ENCODE results near the gene PIEZO1. TPM values are rescaled to one million over a fixed set of nuclear protein-coding genes. Genes with fewer than 3 reads are reported as not detected.

Gene PIEZO1
- total RNA-seq, 2 donors from 2014 or later = 156 to 202 TPM

- Histone ChIP-seq H3K36me3 (no peaks in the 10 kb centered on the region), H3K4me3 (no peak overlapping the region), H3K4me1 (replicated peaks) (peaks cover 10% of the 10 kb centered on the region), H3K27ac (peak overlapping the region; percentile 83 to 84), H3K27me3 (replicated peaks; ENCODE audit: insufficient read depth) (no peaks in the 10 kb centered on the region), H3K9me3 (no peaks in the 10 kb centered on the region)
- TF ChIP-seq POLR2A (IDR thresholded peaks at IDR 0.05) (no peak), POLR2AphosphoS5 (IDR thresholded peaks at IDR 0.05) (no peak), CTCF (IDR thresholded peaks at IDR 0.05) (no peak)
- WGBS = 61% methylated on average over 26 of the region's 26 CpGs
- DNase-seq (ENCODE audit: low spot score) = no peak
- intact Hi-C loops (cut with DNase I) = loop anchor here (2.0 to 5.0 kb wide), 3 partner anchors 43 to 889 kb away; partner anchors contain the start of genes GALNS, SPATA2L, TRAPPC2L and ZNF778
Measured at GRCh38 chr16:88813269-88814143, 28.5 kb upstream of the PIEZO1 start.

GRCh38 chr16:88812513-88813268 lies 27.7 kb upstream of the PIEZO1 start:
- H3K9me3 ChIP-seq = no peaks in the 10 kb centered on the region
- no peak for DNase-seq (ENCODE audit: low spot score)
- no peak for TF ChIP-seq CTCF (IDR thresholded peaks at IDR 0.05)
- no peak for TF ChIP-seq POLR2AphosphoS5 (IDR thresholded peaks at IDR 0.05)
- TF ChIP-seq POLR2A (IDR thresholded peaks at IDR 0.05) = no peak
- H3K36me3 ChIP-seq = no peaks in the 10 kb centered on the region
- WGBS = 48% methylated on average over 37 of the region's 37 CpGs
- peak overlapping the region; percentile 60 to 62 for H3K4me3 ChIP-seq
- H3K4me1 ChIP-seq (replicated peaks) = peaks cover 10% of the 10 kb centered on the region
- no peaks in the 10 kb centered on the region for H3K27me3 ChIP-seq (replicated peaks; ENCODE audit: insufficient read depth)
- H3K27ac ChIP-seq = peak overlapping the region; percentile 83 to 84
- intact Hi-C loops (cut with DNase I) = loop anchor here (2.0 to 5.0 kb wide), 3 partner anchors 44 to 890 kb away; partner anchors contain the start of genes GALNS, SPATA2L, TRAPPC2L and ZNF778

- under 1% methylated on average over 21 of the region's 84 CpGs for WGBS
- Histone ChIP-seq H3K9me3 (no peaks in the 10 kb centered on the region), H3K27me3 (replicated peaks; ENCODE audit: insufficient read depth) (no peaks in the 10 kb centered on the region), H3K4me1 (replicated peaks) (peaks cover 10% of the 10 kb centered on the region), H3K36me3 (no peaks in the 10 kb centered on the region), H3K27ac (peak within 1 kb of the TSS; percentile 83 to 84), H3K4me3 (peak within 1 kb of the TSS; percentile 60 to 62)
- peak; percentile 90 for DNase-seq (ENCODE audit: low spot score)
- intact Hi-C loops (cut with DNase I) = loop anchor here (2.0 to 5.0 kb wide), 3 partner anchors 45 to 890 kb away; partner anchors contain the start of genes GALNS, SPATA2L, TRAPPC2L and ZNF778
- TF ChIP-seq CTCF (IDR thresholded peaks at IDR 0.05) (peak in 3 of 4 experiments; percentile 23 to 62 (median 54)), POLR2A (IDR thresholded peaks at IDR 0.05) (peak; percentile 63), POLR2AphosphoS5 (IDR thresholded peaks at IDR 0.05) (peak; percentile 70)
Measured at GRCh38 chr16:88811769-88812512, 26.9 kb upstream of the PIEZO1 start, which contains the start of gene APRT. Gene APRT (minus strand): TSS chr16:88811928. CDS start chr16:88811899, 29 bp downstream.

- intact Hi-C loops (cut with DNase I) = loop anchor here (5.0 kb wide), 2 partner anchors 406 to 891 kb away; partner anchors contain the start of genes SPATA2L and ZNF778
- H3K27me3 ChIP-seq (replicated peaks; ENCODE audit: insufficient read depth) = no peaks in the 10 kb centered on the region
- TF ChIP-seq POLR2A (IDR thresholded peaks at IDR 0.05) = peak; percentile 45
- peak in 1 of 4 experiments; percentile 6 for TF ChIP-seq CTCF (IDR thresholded peaks at IDR 0.05)
- peak; percentile 23 for TF ChIP-seq POLR2AphosphoS5 (IDR thresholded peaks at IDR 0.05)
- DNase-seq (ENCODE audit: low spot score) = peak; percentile 64
- peaks cover 10% of the 10 kb centered on the region for H3K4me1 ChIP-seq (replicated peaks)
- H3K27ac ChIP-seq = peak overlapping the region; percentile 83 to 84
- H3K4me3 ChIP-seq = peak overlapping the region; percentile 60 to 62
- H3K36me3 ChIP-seq = no peaks in the 10 kb centered on the region
- H3K9me3 ChIP-seq = no peaks in the 10 kb centered on the region
- 3% methylated on average over 55 of the region's 65 CpGs for WGBS
Measured at GRCh38 chr16:88810912-88811768, 26.1 kb upstream of the PIEZO1 start.
